ENCODE measurements around the gene RXRA.

RXRA gene

GRCh38 chr9:134330590-134330989 lies 4.3 kb downstream of the RXRA start:
- no peaks in the 10 kb centered on the region for H3K79me2 ChIP-seq (ENCODE audit: insufficient read depth, low read length)

GRCh38 chr9:134331186-134332025 lies 5.2 kb downstream of the RXRA start:
- no peak overlapping the region for H3K27ac ChIP-seq (ENCODE audit: low read depth, low read length)
- no peak overlapping the region for H3K4me3 ChIP-seq (ENCODE audit: insufficient read depth, low read length, poor library complexity, severe bottlenecking)
- no peaks in the 10 kb centered on the region for H3K27me3 ChIP-seq (ENCODE audit: low read length)
- no peaks in the 10 kb centered on the region for H3K36me3 ChIP-seq (ENCODE audit: low read length)
- no peak overlapping the region for H3K9ac ChIP-seq (ENCODE audit: low read length)
- TF ChIP-seq CTCF (IDR thresholded peaks at IDR 0.05; ENCODE audit: insufficient read depth, low read length, poor library complexity, severe bottlenecking) (no peak), EZH2phosphoT487 (conservative IDR thresholded peaks at IDR 0.05; ENCODE audit: low read length) (no peak)
- no peaks in the 10 kb centered on the region for H3K79me2 ChIP-seq (ENCODE audit: insufficient read depth, low read length)
- H3K9me3 ChIP-seq (ENCODE audit: insufficient read depth, low read length), result no peaks in the 10 kb centered on the region
- no peaks in the 10 kb centered on the region for H3K9me2 ChIP-seq (replicated peaks; ENCODE audit: insufficient read depth, low read length)
- H3F3A ChIP-seq (ENCODE audit: insufficient read depth), result no peaks in the 10 kb centered on the region
- H4K20me1 ChIP-seq (ENCODE audit: low read depth, low read length), result no peaks in the 10 kb centered on the region
- no peak overlapping the region for H2AFZ ChIP-seq (ENCODE audit: low read depth, low read length, severe bottlenecking)
- no peak overlapping the region for H3K4me2 ChIP-seq (ENCODE audit: low read depth, low read length, poor library complexity, severe bottlenecking)

More at GRCh38 chr9:134330590-134330989, 4.3 kb downstream of the RXRA start:
- H3K4me3 ChIP-seq (ENCODE audit: insufficient read depth, low read length, poor library complexity, severe bottlenecking), result no peak overlapping the region
- H3K9me2 ChIP-seq (replicated peaks; ENCODE audit: insufficient read depth, low read length), result no peaks in the 10 kb centered on the region
- H3K9me3 ChIP-seq (ENCODE audit: insufficient read depth, low read length), result no peaks in the 10 kb centered on the region
- no peaks in the 10 kb centered on the region for H3K27me3 ChIP-seq (ENCODE audit: low read length)
- TF ChIP-seq EZH2phosphoT487 (conservative IDR thresholded peaks at IDR 0.05; ENCODE audit: low read length) (no peak), CTCF (IDR thresholded peaks at IDR 0.05; ENCODE audit: insufficient read depth, low read length, poor library complexity, severe bottlenecking) (no peak)
- no peaks in the 10 kb centered on the region for H4K20me1 ChIP-seq (ENCODE audit: low read depth, low read length)
- H3K9ac ChIP-seq (ENCODE audit: low read length), result no peak overlapping the region
- H3K27ac ChIP-seq (ENCODE audit: low read depth, low read length), result no peak overlapping the region
- H3K36me3 ChIP-seq (ENCODE audit: low read length), result no peaks in the 10 kb centered on the region
- no peak overlapping the region for H3K4me2 ChIP-seq (ENCODE audit: low read depth, low read length, poor library complexity, severe bottlenecking)
- H3F3A ChIP-seq (ENCODE audit: insufficient read depth), result no peaks in the 10 kb centered on the region
- no peak overlapping the region for H2AFZ ChIP-seq (ENCODE audit: low read depth, low read length, severe bottlenecking)

GRCh38 chr9:134332266-134332665 lies 6.0 kb downstream of the RXRA start:
- H3K36me3 ChIP-seq (ENCODE audit: low read length), result no peaks in the 10 kb centered on the region
- no peaks in the 10 kb centered on the region for H3K27me3 ChIP-seq (ENCODE audit: low read length)
- H3K4me2 ChIP-seq (ENCODE audit: low read depth, low read length, poor library complexity, severe bottlenecking), result no peak overlapping the region
- no peaks in the 10 kb centered on the region for H4K20me1 ChIP-seq (ENCODE audit: low read depth, low read length)
- no peak overlapping the region for H3K4me3 ChIP-seq (ENCODE audit: insufficient read depth, low read length, poor library complexity, severe bottlenecking)
- TF ChIP-seq CTCF (IDR thresholded peaks at IDR 0.05; ENCODE audit: insufficient read depth, low read length, poor library complexity, severe bottlenecking) (no peak), EZH2phosphoT487 (conservative IDR thresholded peaks at IDR 0.05; ENCODE audit: low read length) (no peak)
- H3K9me2 ChIP-seq (replicated peaks; ENCODE audit: insufficient read depth, low read length), result no peaks in the 10 kb centered on the region
- no peaks in the 10 kb centered on the region for H3F3A ChIP-seq (ENCODE audit: insufficient read depth)
- no peak overlapping the region for H3K27ac ChIP-seq (ENCODE audit: low read depth, low read length)
- no peak overlapping the region for H3K9ac ChIP-seq (ENCODE audit: low read length)
- no peaks in the 10 kb centered on the region for H3K9me3 ChIP-seq (ENCODE audit: insufficient read depth, low read length)
- no peaks in the 10 kb centered on the region for H3K79me2 ChIP-seq (ENCODE audit: insufficient read depth, low read length)
- H2AFZ ChIP-seq (ENCODE audit: low read depth, low read length, severe bottlenecking), result no peak overlapping the region

Measured in SU-DHL-6 (cell line).